Limb (tissue), 2 donors: ENCODE data around the gene NATD1.

Experiments
- DNase-seq, 2 donors: peaks; one replicate each; pipeline ENCODE4 v3.0.0-alpha.2; 2016; ENCODE audit errors: extremely low spot score in 2 of 2

Gene NATD1

GRCh38 chr17:21275579-21276263 lies 22.5 kb upstream of the NATD1 start:
- peak; percentile 85 to 94 for DNase-seq

- peak in 1 of 2 donors; percentile 60 for DNase-seq
Observed at GRCh38 chr17:21275047-21275578, 21.9 kb upstream of the NATD1 start.

- no peak for DNase-seq
Observed at GRCh38 chr17:21272881-21273792, 19.9 kb upstream of the NATD1 start.

GRCh38 chr17:21272250-21272649 lies 19.0 kb upstream of the NATD1 start:
- no peak for DNase-seq

GRCh38 chr17:21271454-21272183 lies 18.4 kb upstream of the NATD1 start:
- no peak for DNase-seq

- no peak for DNase-seq
Observed at GRCh38 chr17:21269394-21269793, 16.2 kb upstream of the NATD1 start.

- no peak for DNase-seq
Observed at GRCh38 chr17:21268596-21269188, 15.5 kb upstream of the NATD1 start.

GRCh38 chr17:21263376-21263775 lies 10.2 kb upstream of the NATD1 start:
- no peak for DNase-seq

- DNase-seq, result no peak
Observed at GRCh38 chr17:21262259-21262993, 9.2 kb upstream of the NATD1 start.

- no peak for DNase-seq
Observed at GRCh38 chr17:21258593-21258992, 5.4 kb upstream of the NATD1 start.

- no peak for DNase-seq
Observed at GRCh38 chr17:21253646-21254441, 634 bp upstream of the NATD1 start.

- DNase-seq, result no peak
Observed at GRCh38 chr17:21252289-21252795, 868 bp downstream of the NATD1 start.

GRCh38 chr17:21251337-21252010 lies 1.7 kb downstream of the NATD1 start:
- no peak for DNase-seq

- DNase-seq, result no peak
Observed at GRCh38 chr17:21250854-21251253, 2.4 kb downstream of the NATD1 start.

- no peak for DNase-seq
Observed at GRCh38 chr17:21249920-21250703, 3.1 kb downstream of the NATD1 start.

GRCh38 chr17:21249086-21249795 lies 4.0 kb downstream of the NATD1 start:
- no peak for DNase-seq

- DNase-seq, result no peak
Observed at GRCh38 chr17:21248500-21248899, 4.7 kb downstream of the NATD1 start.
